Measurements from ENCODE around the gene SYT9. TPM values are rescaled to one million over a fixed set of nuclear protein-coding genes. Genes with fewer than 3 reads are reported as not detected.

SYT9 gene
- total RNA-seq, 1 donor from 2014 or later = not detected

DNA sequence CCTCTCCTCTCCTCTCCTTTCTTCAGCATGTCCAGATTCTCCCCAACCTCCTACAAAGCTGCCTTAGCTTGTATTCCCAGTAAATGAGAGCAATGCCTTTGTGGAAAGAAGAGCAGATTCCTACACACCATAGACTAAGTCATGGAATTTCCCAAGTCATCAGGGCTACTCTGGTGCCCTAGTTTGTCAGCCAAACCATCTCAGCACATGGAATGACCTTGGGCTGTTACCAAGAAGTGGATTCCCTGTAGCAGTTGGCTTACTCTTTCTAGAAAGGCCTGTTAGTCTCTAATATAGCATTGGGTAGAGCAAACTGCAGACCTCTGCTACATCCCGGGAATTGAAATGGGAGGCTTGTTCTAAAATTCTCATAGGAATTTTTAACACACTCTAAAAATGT is 124.7 kb downstream of the SYT9 start:
- no peak overlapping the region for H3K4me3 ChIP-seq (ENCODE audit: low read depth, low read length)
- H3K36me3 ChIP-seq (ENCODE audit: control insufficient read depth, insufficient read depth, low read length) = no peaks in the 10 kb centered on the region
- no peak for DNase-seq (ENCODE audit: low read depth)
- H3K27me3 ChIP-seq (ENCODE audit: control insufficient read depth, insufficient read depth, low read length) = no peaks in the 10 kb centered on the region
- TF ChIP-seq, protein P1, sequence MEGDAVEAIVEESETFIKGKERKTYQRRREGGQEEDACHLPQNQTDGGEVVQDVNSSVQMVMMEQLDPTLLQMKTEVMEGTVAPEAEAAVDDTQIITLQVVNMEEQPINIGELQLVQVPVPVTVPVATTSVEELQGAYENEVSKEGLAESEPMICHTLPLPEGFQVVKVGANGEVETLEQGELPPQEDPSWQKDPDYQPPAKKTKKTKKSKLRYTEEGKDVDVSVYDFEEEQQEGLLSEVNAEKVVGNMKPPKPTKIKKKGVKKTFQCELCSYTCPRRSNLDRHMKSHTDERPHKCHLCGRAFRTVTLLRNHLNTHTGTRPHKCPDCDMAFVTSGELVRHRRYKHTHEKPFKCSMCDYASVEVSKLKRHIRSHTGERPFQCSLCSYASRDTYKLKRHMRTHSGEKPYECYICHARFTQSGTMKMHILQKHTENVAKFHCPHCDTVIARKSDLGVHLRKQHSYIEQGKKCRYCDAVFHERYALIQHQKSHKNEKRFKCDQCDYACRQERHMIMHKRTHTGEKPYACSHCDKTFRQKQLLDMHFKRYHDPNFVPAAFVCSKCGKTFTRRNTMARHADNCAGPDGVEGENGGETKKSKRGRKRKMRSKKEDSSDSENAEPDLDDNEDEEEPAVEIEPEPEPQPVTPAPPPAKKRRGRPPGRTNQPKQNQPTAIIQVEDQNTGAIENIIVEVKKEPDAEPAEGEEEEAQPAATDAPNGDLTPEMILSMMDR (IDR thresholded peaks at IDR 0.05; ENCODE audit: insufficient read depth, low read length, severe bottlenecking) = no peak
- FAIRE-seq = no peak

DNA sequence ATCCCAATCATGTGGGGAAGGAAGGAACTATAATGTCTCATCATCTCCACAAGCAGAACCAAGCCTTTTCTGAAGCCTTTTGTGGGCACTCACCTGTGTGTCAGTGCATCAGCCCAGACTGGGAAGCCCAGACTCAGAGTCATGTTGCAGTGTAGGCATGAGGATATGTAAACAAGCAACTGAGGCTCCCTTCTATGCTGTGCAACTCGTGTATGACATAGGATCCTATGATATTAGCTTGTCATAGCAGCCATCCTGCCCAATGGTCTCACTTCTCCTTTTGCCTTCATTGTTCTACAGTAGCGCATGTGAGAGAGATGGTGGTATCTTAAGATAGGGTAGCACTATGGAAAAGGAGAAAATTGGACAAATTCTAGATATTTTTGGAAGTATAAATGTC is 130.2 kb downstream of the SYT9 start:
- peak; percentile 73 for FAIRE-seq
- no peak overlapping the region for H3K4me3 ChIP-seq (ENCODE audit: low read depth, low read length)
- H3K36me3 ChIP-seq (ENCODE audit: control insufficient read depth, insufficient read depth, low read length) = no peaks in the 10 kb centered on the region
- no peak for DNase-seq (ENCODE audit: low read depth)
- H3K27me3 ChIP-seq (ENCODE audit: control insufficient read depth, insufficient read depth, low read length) = no peaks in the 10 kb centered on the region
- TF ChIP-seq, protein P1 (IDR thresholded peaks at IDR 0.05; ENCODE audit: insufficient read depth, low read length, severe bottlenecking) = no peak

DNA sequence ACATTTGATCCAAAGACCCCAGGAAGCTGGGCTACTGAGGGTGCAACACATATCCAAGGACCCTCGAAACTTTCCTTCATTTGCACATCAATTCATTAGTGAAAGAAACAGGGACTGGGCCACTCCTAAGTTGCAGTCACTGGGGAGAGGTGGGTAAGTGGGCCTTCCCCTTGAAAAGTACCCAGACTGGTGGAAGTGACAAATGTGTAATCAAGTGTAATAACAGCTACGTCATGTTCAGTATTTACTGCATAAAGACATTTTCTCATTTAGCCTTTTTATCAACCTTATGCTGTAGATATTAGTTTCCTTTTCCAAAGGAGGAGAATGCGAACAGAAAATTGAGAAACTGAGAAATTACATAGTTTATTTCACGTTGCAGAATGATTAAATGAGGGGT is 131.7 kb downstream of the SYT9 start:
- no peak overlapping the region for H3K4me3 ChIP-seq (ENCODE audit: low read depth, low read length)
- TF ChIP-seq, protein P1 (IDR thresholded peaks at IDR 0.05; ENCODE audit: insufficient read depth, low read length, severe bottlenecking) = no peak
- FAIRE-seq (no peak), DNase-seq (ENCODE audit: low read depth) (no peak)
- H3K36me3 ChIP-seq (ENCODE audit: control insufficient read depth, insufficient read depth, low read length) = no peaks in the 10 kb centered on the region
- no peaks in the 10 kb centered on the region for H3K27me3 ChIP-seq (ENCODE audit: control insufficient read depth, insufficient read depth, low read length)

DNA sequence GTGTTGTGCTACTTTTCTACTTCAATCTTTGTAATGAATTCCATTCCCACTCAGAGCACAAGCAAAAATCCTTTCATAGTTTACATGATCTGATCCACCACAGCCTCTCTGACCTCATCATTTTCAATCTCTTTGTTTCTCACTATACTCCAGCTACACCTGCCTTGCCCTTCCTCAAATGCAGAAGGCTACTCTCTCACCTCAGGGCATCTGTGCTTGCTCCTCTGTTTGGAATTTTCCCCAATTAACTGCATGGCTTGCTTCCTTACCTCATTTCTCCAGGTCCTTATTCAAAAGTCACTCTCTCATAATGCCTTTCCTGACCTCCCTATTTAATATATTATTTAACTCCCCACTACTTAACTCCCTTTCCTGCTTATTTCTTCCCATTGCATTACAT is 133.0 kb downstream of the SYT9 start:
- TF ChIP-seq, protein P1 (IDR thresholded peaks at IDR 0.05; ENCODE audit: insufficient read depth, low read length, severe bottlenecking) = no peak
- H3K36me3 ChIP-seq (ENCODE audit: control insufficient read depth, insufficient read depth, low read length) = no peaks in the 10 kb centered on the region
- no peaks in the 10 kb centered on the region for H3K27me3 ChIP-seq (ENCODE audit: control insufficient read depth, insufficient read depth, low read length)
- no peak for DNase-seq (ENCODE audit: low read depth)
- FAIRE-seq = no peak
- no peak overlapping the region for H3K4me3 ChIP-seq (ENCODE audit: low read depth, low read length)

- no peak overlapping the region for H3K4me3 ChIP-seq (ENCODE audit: low read depth, low read length)
- no peak for FAIRE-seq
- H3K36me3 ChIP-seq (ENCODE audit: control insufficient read depth, insufficient read depth, low read length) = no peaks in the 10 kb centered on the region
- no peaks in the 10 kb centered on the region for H3K27me3 ChIP-seq (ENCODE audit: control insufficient read depth, insufficient read depth, low read length)
- TF ChIP-seq, protein P1 (IDR thresholded peaks at IDR 0.05; ENCODE audit: insufficient read depth, low read length, severe bottlenecking) = no peak
- no peak for DNase-seq (ENCODE audit: low read depth)
Observed at GRCh38 chr11:7385532-7385931, 133.8 kb downstream of the SYT9 start.
